K562 (cell line): ENCODE data around the gene CRADD. TPM values are rescaled to one million over a fixed set of nuclear protein-coding genes. Genes with fewer than 3 reads are reported as not detected.

Source experiments
- ATAC-seq: fragments of 200-7000 bp; cut with Tn5 transposase; 3 replicates; pipeline ENCODE4 v1.9.1; 2020; ENCODE audit warnings: moderate library complexity
- BruUV-seq: library from RNA; stranded (reverse); fragments of 400-500 nt; replicated peaks from 2 replicates; lab custom pipeline; 2021; lab: Mats Ljungman, UMichigan
- CTCF ChIA-PET: fragments of 300-600 bp; formaldehyde crosslinking; extraction: SDS; loops from one replicate; lab custom pipeline; 2021; ENCODE audit warnings: low intra/inter-chr PET ratio; lab: Yijun Ruan, JAX
- POLR2A ChIA-PET: fragments of 300-600, 350-650 bp; sonication (Branson Sonifier 250); formaldehyde crosslinking; extraction: SDS; loops from one replicate; lab custom pipeline; 2021; ENCODE audit warnings: antibody characterized with exemption, inconsistent platforms; lab: Yijun Ruan, JAX
- DNase-seq, 4 experiments: peaks; one replicate each; pipeline versions ENCODE4 v3.0.0 to v3.0.0-alpha.2; 2011 to 2018; ENCODE audit warnings: low spot score in 3 of 4, mixed read lengths in 3 of 4; ENCODE audit errors: extremely low read depth in 1 of 4
- FAIRE-seq: peaks from 2 replicates; lab custom pipeline; 2011; peaks lifted over from hg19 to GRCh38; lab: Jason Lieb, UNC
- H2AFZ ChIP-seq: 2 replicates; pipeline ENCODE4 v1.6.0; 2011; ENCODE audit warnings: low read depth, low read length, control low read depth, inconsistent platforms
- H3K27ac ChIP-seq: fragments of 200-600 bp; 3 replicates; pipeline ENCODE4 v1.8.0; 2011; ENCODE audit warnings: low read depth, mild to moderate bottlenecking, control low read depth, inconsistent platforms, low read length, moderate library complexity, mixed read lengths; ENCODE audit errors: extremely low read depth
- H3K27me3 ChIP-seq, 2 experiments: fragments of 300-600 bp in 1 of 2; 2 replicates in 1 of 2; 3 replicates in 1 of 2; pipeline versions ENCODE4 v1.6.0 to v1.8.0; 2011; ENCODE audit warnings: inconsistent platforms in 2 of 2, low read length in 2 of 2, mild to moderate bottlenecking in 1 of 2, mixed read lengths in 1 of 2, moderate library complexity in 1 of 2; ENCODE audit not compliant: control insufficient read depth in 2 of 2, insufficient read depth in 2 of 2
- H3K36me3 ChIP-seq: fragments of 300-600 bp; 3 replicates; pipeline ENCODE4 v1.8.0; 2011; ENCODE audit warnings: mild to moderate bottlenecking, low read length, inconsistent platforms; ENCODE audit not compliant: control insufficient read depth, insufficient read depth
- H3K4me1 ChIP-seq, 2 experiments: fragments of 200-600 bp in 1 of 2; replicated peaks in 1 of 2; 2 replicates in 1 of 2; 3 replicates in 1 of 2; pipeline versions ENCODE4 v1.5.1 to v1.8.0; 2011; ENCODE audit warnings: inconsistent platforms in 2 of 2, low read length in 2 of 2, mild to moderate bottlenecking in 1 of 2, mixed read lengths in 1 of 2, moderate library complexity in 1 of 2; ENCODE audit not compliant: control insufficient read depth in 2 of 2, insufficient read depth in 2 of 2
- H3K4me2 ChIP-seq: 2 replicates; pipeline ENCODE4 v1.6.1; 2011; ENCODE audit warnings: low read length, control low read depth, inconsistent platforms, mixed read lengths; ENCODE audit not compliant: insufficient read depth
- H3K4me3 ChIP-seq: fragments of 200-600 bp; sonication (generic), shearing (Covaris generic); 2 replicates; pipeline ENCODE4 v1.5.1; 2016; ENCODE audit warnings: control low read depth, inconsistent platforms
- H3K79me2 ChIP-seq: fragments of 200-600 bp; 3 replicates; pipeline ENCODE4 v1.8.0; 2011; ENCODE audit warnings: low read length, inconsistent platforms; ENCODE audit not compliant: control insufficient read depth, insufficient read depth
- H3K9ac ChIP-seq, 2 experiments: 2 replicates each; pipeline versions ENCODE4 v1.6.0 to v1.6.1; 2011; ENCODE audit warnings: low read depth in 2 of 2, low read length in 2 of 2, control low read depth in 1 of 2, inconsistent platforms in 1 of 2, mild to moderate bottlenecking in 1 of 2, mixed read lengths in 1 of 2; ENCODE audit not compliant: insufficient read depth in 1 of 2
- H3K9me1 ChIP-seq: one replicate; pipeline ENCODE4 v1.6.0; 2011; ENCODE audit warnings: inconsistent platforms, mild to moderate bottlenecking, low read length, moderate library complexity; ENCODE audit not compliant: control insufficient read depth, insufficient read depth
- H3K9me3 ChIP-seq: replicated peaks from 2 replicates; pipeline ENCODE4 v1.5.1; 2011; ENCODE audit warnings: low read depth, low read length, inconsistent platforms; ENCODE audit not compliant: control insufficient read depth, insufficient read depth
- H4K20me1 ChIP-seq: replicated peaks from 2 replicates; pipeline ENCODE4 v1.6.1; 2011; ENCODE audit warnings: low read length, inconsistent platforms, mixed read lengths; ENCODE audit not compliant: control insufficient read depth, insufficient read depth
- LARP7 ChIP-seq: fragments of 450-650 bp; IDR thresholded peaks from 2 replicates; pipeline ENCODE4 v1.6.1; 2016
- MCM5 ChIP-seq: fragments of 450-650 bp; IDR thresholded peaks from 2 replicates; pipeline ENCODE4 v1.6.1; 2016; ENCODE audit warnings: low read depth
- MTA1 ChIP-seq: fragments of 450-650 bp; IDR thresholded peaks from 2 replicates; pipeline ENCODE4 v1.6.1; 2017; ENCODE audit warnings: borderline replicate concordance
- NR3C1 ChIP-seq: sonication (generic); formaldehyde crosslinking; IDR thresholded peaks from 2 replicates; pipeline ENCODE4 v1.8.1; 2022; ENCODE audit warnings: missing genetic modification reagents
- RBBP5 ChIP-seq: fragments of 200-600 bp; sonication (generic); IDR thresholded peaks from 2 replicates; pipeline ENCODE4 v1.6.1; 2012; ENCODE audit warnings: borderline replicate concordance, mild to moderate bottlenecking, low read length, control low read depth, inconsistent platforms; ENCODE audit not compliant: insufficient read depth, poor library complexity, severe bottlenecking
- TARDBP ChIP-seq: fragments of 450-650 bp; IDR thresholded peaks from 2 replicates; pipeline ENCODE4 v1.6.1; 2016
- YY1 ChIP-seq, 3 experiments: IDR thresholded peaks; 2 replicates each; pipeline ENCODE4 v1.6.1; 2011; ENCODE audit warnings: low read length in 2 of 3, mild to moderate bottlenecking in 2 of 3, moderate library complexity in 2 of 3, borderline replicate concordance in 1 of 3, control low read depth in 1 of 3, low read depth in 1 of 3; ENCODE audit not compliant: insufficient read depth in 3 of 3, insufficient replicate concordance in 2 of 3, control insufficient read depth in 1 of 3, insufficient read length in 1 of 3; ENCODE audit errors: extremely low read depth in 1 of 3
- ZNF146 ChIP-seq: IDR thresholded peaks from one replicate; pipeline ENCODE4 v1.6.1; 2018; ENCODE audit warnings: missing compliant biosample characterization; ENCODE audit not compliant: unreplicated experiment
- ZNF197 ChIP-seq: fragments of 200-800 bp; sonication (Bioruptor generic); IDR thresholded peaks from 2 replicates; pipeline ENCODE4 v1.6.1; 2016; ENCODE audit warnings: low read depth, missing genetic modification characterization, missing compliant biosample characterization
- ZNF436 ChIP-seq: fragments of 250-450, 450-650 bp; sonication (Bioruptor Pico); formaldehyde crosslinking; IDR thresholded peaks from 2 replicates; pipeline ENCODE4 v1.7.0; 2020; ENCODE audit warnings: mild to moderate bottlenecking
- WGBS: fragments of 100-300 bp; shearing (Covaris generic); methylation state at CpG from one replicate; pipeline ENCODE4 v1.1.6; 2016; ENCODE audit warnings: low coverage, mixed read lengths; ENCODE audit not compliant: insufficient coverage; ENCODE audit errors: missing lambda C conversion rate; 5-methylcytosine and 5-hydroxymethylcytosine counted together
- in situ Hi-C: fragments of 300-500 bp; cut with MboI; formaldehyde crosslinking; loops from 4 replicates; pipeline ENCODE4 v1.15.0; 2018; ENCODE audit warnings: inconsistent platforms, mixed read lengths
- intact Hi-C: fragments of 100-400 bp; cut with micrococcal nuclease; formaldehyde crosslinking; loops from 2 replicates; pipeline ENCODE4 v1.14.2; 2022
- polyA plus RNA-seq, 8 experiments: library from polyadenylated mRNA; depleted of rRNA in 4 of 8; stranded (reverse) in 5 of 8; unstranded in 3 of 8; fragments of >200 nt; fragmentation: Nextera tagmentation in 2 of 8; fragmentation: Illumina TruSeq in 1 of 8; extraction: Ambion mirVana in 2 of 8; extraction: Trizol in 1 of 8; gene quantifications; 2 replicates each; pipeline versions ENCODE4 v1.2.1 to v1.2.3, GENCODE V29; 2011 to 2014; ENCODE audit warnings: inconsistent platforms in 1 of 8, missing spikeins in 1 of 8
- total RNA-seq, 7 experiments: library from RNA; depleted of rRNA in 6 of 7; stranded (reverse); fragments of >200 nt in 6 of 7; fragmentation: Illumina TruSeq in 2 of 7; extraction: Trizol in 2 of 7; gene quantifications; 2 replicates each; pipeline versions ENCODE4 v1.2.1 to v1.2.3, GENCODE V29; 2011 to 2021; ENCODE audit warnings: low replicate concordance in 1 of 7
- TF ChIP-seq, protein P1 (sequence below): fragments of 450-650 bp; IDR thresholded peaks from 2 replicates; pipeline ENCODE4 v1.6.1; 2017; ENCODE audit warnings: antibody characterized with exemption, mild to moderate bottlenecking
- TF ChIP-seq, protein P2 (sequence below): fragments of 450-650 bp; IDR thresholded peaks from 2 replicates; pipeline ENCODE4 v1.6.1; 2016; ENCODE audit warnings: antibody characterized with exemption

CRADD gene
- total and polyA plus RNA-seq, 9 of the 15 experiments (the other 6 are each of a cell fraction or from before 2014, with no cell fraction given), result 20.5 to 41.1 (median 25.9) TPM

DNA sequence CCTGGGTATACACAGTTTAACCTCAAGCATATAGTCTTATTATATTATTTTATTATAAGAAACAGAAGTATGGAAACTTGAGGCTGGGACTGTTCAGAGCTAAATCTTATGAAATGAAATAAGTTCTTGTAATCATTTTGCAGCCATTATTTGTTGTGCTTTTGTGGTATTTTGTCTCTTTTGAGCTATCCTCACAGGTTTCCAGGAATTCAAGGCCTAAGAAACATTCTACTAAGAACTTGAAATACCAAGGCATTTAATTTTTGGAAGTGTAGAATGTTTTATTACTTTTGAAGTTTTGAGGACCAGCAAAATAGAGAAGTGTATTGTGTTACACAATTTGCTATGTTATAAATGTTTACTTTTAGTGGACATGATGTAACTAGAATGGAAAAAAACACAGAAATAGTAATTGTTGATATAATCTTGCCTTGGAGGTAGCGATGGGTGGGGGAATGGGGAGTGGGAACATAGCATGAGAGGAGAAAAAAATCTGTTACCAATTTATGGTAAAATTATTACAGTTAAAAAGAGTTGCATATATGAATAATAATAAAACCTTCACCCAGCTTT is 81.7 kb downstream of the CRADD start (continued):
- TF ChIP-seq, protein P1, sequence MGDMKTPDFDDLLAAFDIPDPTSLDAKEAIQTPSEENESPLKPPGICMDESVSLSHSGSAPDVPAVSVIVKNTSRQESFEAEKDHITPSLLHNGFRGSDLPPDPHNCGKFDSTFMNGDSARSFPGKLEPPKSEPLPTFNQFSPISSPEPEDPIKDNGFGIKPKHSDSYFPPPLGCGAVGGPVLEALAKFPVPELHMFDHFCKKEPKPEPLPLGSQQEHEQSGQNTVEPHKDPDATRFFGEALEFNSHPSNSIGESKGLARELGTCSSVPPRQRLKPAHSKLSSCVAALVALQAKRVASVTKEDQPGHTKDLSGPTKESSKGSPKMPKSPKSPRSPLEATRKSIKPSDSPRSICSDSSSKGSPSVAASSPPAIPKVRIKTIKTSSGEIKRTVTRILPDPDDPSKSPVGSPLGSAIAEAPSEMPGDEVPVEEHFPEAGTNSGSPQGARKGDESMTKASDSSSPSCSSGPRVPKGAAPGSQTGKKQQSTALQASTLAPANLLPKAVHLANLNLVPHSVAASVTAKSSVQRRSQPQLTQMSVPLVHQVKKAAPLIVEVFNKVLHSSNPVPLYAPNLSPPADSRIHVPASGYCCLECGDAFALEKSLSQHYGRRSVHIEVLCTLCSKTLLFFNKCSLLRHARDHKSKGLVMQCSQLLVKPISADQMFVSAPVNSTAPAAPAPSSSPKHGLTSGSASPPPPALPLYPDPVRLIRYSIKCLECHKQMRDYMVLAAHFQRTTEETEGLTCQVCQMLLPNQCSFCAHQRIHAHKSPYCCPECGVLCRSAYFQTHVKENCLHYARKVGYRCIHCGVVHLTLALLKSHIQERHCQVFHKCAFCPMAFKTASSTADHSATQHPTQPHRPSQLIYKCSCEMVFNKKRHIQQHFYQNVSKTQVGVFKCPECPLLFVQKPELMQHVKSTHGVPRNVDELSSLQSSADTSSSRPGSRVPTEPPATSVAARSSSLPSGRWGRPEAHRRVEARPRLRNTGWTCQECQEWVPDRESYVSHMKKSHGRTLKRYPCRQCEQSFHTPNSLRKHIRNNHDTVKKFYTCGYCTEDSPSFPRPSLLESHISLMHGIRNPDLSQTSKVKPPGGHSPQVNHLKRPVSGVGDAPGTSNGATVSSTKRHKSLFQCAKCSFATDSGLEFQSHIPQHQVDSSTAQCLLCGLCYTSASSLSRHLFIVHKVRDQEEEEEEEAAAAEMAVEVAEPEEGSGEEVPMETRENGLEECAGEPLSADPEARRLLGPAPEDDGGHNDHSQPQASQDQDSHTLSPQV, result 0 out of 2 replicates have a peak, but pooled peaks have one; percentile 13
- TF ChIP-seq ZNF197 (CRISPR knock-in tag) (no peak), TARDBP (no peak), LARP7 (no peak)

DNA sequence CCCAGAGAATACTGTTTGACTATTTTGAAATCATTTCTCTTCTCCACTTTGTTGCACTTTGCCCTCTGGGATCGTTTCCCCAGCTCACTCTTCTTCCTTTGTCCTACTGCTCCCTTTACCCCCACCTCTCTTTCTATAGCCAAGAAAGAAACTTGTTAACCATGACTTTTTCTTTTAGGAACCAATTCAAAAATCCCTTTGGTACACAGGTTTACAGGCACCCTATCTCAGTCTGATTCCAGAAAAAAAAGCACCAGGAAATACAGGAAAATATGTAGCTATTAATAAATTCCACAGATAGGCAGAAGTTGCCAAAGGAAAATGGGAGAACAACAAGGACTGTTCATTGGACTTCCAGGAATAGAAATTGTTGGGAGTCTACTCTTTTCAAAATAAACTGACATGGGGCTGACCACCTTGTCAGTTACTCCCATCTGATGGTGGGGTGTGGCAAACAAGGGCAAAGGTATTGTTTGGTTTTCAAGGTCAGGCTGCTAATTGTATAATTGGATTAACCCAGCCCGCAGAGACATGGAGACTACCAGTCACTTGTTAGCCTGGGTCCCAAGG is 82.4 kb downstream of the CRADD start:
- DNase-seq, result peak in 1 of 4 experiments; percentile 35
- peak overlapping the region; percentile 26; the same call in 1 of the 2 replicates for H2AFZ ChIP-seq
- BruUV-seq, result no TSS peak
- peak overlapping the region; percentile 46 to 55; a peak in 2 of 4 replicates for H3K9ac ChIP-seq
- intact Hi-C loops, result loop anchor here (2.0 to 10.0 kb wide), 6 partner anchors 17 to 775 kb away; partner anchors contain the start of gene CRADD
- H3K9me3 ChIP-seq, result 0 out of 2 replicates have a peak, but pooled peaks cover 2% of the 10 kb centered on the region
- no peaks in the 10 kb centered on the region for H3K9me1 ChIP-seq
- CTCF ChIA-PET, result no interaction called here
- ATAC-seq, result no peak
- no peaks in the 10 kb centered on the region for H3K27me3 ChIP-seq
- H3K79me2 ChIP-seq, result peaks cover 25% of the 10 kb centered on the region; the same call in 2 of the 3 replicates
- no peaks in the 10 kb centered on the region for H3K36me3 ChIP-seq
- H4K20me1 ChIP-seq, result no peaks in the 10 kb centered on the region
- no peak overlapping the region for H3K4me3 ChIP-seq
- WGBS, result 6% methylated on average over 2 of the region's 2 CpGs
- peaks cover 24 to 81% of the 10 kb centered on the region in 2 experiments for H3K4me1 ChIP-seq
- FAIRE-seq, result no peak
- peak overlapping the region; percentile 84 for H3K27ac ChIP-seq
- 0 out of 2 replicates have a peak overlapping the region, but pooled peaks have one; percentile 12 for H3K4me2 ChIP-seq
- in situ Hi-C loops, result loop anchor here (5.0 to 10.0 kb wide), 2 partner anchors 255 to 343 kb away; no protein-coding TSS in a partner anchor
- POLR2A ChIA-PET, result interaction anchor here (0.6 to 1.7 kb wide), 8 partner anchors 11 to 341 kb away, joined by 3 to 6 read pairs (median 4); no protein-coding TSS in a partner anchor
- TF ChIP-seq ZNF436 (CRISPR knock-in tag) (no peak), NR3C1 (CRISPR knock-in tag) (no peak), YY1 (IDR thresholded peaks at IDR 0.05; ENCODE audit: borderline replicate concordance in 1 of 3, control insufficient read depth in 1 of 3, extremely low read depth in 1 of 3, insufficient read depth in 3 of 3, insufficient read length in 1 of 3, insufficient replicate concordance in 2 of 3, low read depth in 1 of 3, low read length in 2 of 3) (no peak), MCM5 (no peak), RBBP5 (no peak), ZNF146 (CRISPR knock-in tag) (no peak), MTA1 (0 out of 2 replicates have a peak, but pooled peaks have one; percentile 20)
- TF ChIP-seq, protein P2, sequence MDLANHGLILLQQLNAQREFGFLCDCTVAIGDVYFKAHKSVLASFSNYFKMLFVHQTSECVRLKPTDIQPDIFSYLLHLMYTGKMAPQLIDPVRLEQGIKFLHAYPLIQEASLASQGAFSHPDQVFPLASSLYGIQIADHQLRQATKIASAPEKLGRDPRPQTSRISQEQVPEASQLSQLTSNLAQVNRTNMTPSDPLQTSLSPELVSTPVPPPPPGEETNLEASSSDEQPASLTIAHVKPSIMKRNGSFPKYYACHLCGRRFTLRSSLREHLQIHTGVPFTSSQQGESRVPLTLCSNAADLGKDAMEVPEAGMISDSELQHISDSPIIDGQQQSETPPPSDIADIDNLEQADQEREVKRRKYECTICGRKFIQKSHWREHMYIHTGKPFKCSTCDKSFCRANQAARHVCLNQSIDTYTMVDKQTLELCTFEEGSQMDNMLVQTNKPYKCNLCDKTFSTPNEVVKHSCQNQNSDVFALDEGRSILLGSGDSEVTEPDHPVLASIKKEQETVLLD, result 0 out of 2 replicates have a peak, but pooled peaks have one; percentile 19
